ENCODE data around the gene CLMP. TPM values are rescaled to one million over a fixed set of nuclear protein-coding genes. Genes with fewer than 3 reads are reported as not detected.

CLMP gene
- total RNA-seq, 1 experiment from 2014 or later = not detected

GRCh38 chr11:123046473-123047259, 148.4 kb downstream of the CLMP start:
- no TSS peak for BruUV-seq (replicated peaks)
- Mint-ChIP-seq H3K27me3 (ENCODE audit: unreplicated experiment) (no peaks in the 10 kb centered on the region), H3K36me3 (ENCODE audit: insufficient read depth, unreplicated experiment) (no peaks in the 10 kb centered on the region), H3K4me1 (ENCODE audit: low read depth, unreplicated experiment) (peaks cover 6% of the 10 kb centered on the region), H3K4me3 (ENCODE audit: low read depth, unreplicated experiment) (no peak overlapping the region), H3K9me3 (ENCODE audit: low read depth, unreplicated experiment) (no peaks in the 10 kb centered on the region), H3K27ac (ENCODE audit: unreplicated experiment) (peak overlapping the region; percentile 28)
- DNase-seq = no peak
- CTCF ChIA-PET = interaction anchor here (0.6 kb wide), 1 partner anchor 508 kb away, joined by 5 read pairs; no protein-coding TSS in a partner anchor
- TF ChIP-seq CTCF (IDR thresholded peaks at IDR 0.05; ENCODE audit: unreplicated experiment) = no peak
- intact Hi-C loops (cut with micrococcal nuclease; ENCODE audit: unreplicated experiment) = no loop called here

GRCh38 chr11:123045101-123045500, 149.9 kb downstream of the CLMP start:
- DNase-seq = no peak
- Mint-ChIP-seq H3K4me1 (ENCODE audit: low read depth, unreplicated experiment) (peaks cover 6% of the 10 kb centered on the region), H3K36me3 (ENCODE audit: insufficient read depth, unreplicated experiment) (no peaks in the 10 kb centered on the region), H3K9me3 (ENCODE audit: low read depth, unreplicated experiment) (no peaks in the 10 kb centered on the region), H3K27ac (ENCODE audit: unreplicated experiment) (no peak overlapping the region), H3K4me3 (ENCODE audit: low read depth, unreplicated experiment) (no peak overlapping the region), H3K27me3 (ENCODE audit: unreplicated experiment) (no peaks in the 10 kb centered on the region)
- intact Hi-C loops (cut with micrococcal nuclease; ENCODE audit: unreplicated experiment) = no loop called here
- no TSS peak for BruUV-seq (replicated peaks)
- CTCF ChIA-PET = no interaction called here
- TF ChIP-seq CTCF (IDR thresholded peaks at IDR 0.05; ENCODE audit: unreplicated experiment) = no peak

GRCh38 chr11:123041185-123041584, 153.9 kb downstream of the CLMP start:
- no peaks in the 10 kb centered on the region for H3K4me1 Mint-ChIP-seq (ENCODE audit: low read depth, unreplicated experiment)
- no peak overlapping the region for H3K4me3 Mint-ChIP-seq (ENCODE audit: low read depth, unreplicated experiment)
- H3K27me3 Mint-ChIP-seq (ENCODE audit: unreplicated experiment) = no peaks in the 10 kb centered on the region
- no peaks in the 10 kb centered on the region for H3K9me3 Mint-ChIP-seq (ENCODE audit: low read depth, unreplicated experiment)
- H3K27ac Mint-ChIP-seq (ENCODE audit: unreplicated experiment) = no peak overlapping the region
- intact Hi-C loops (cut with micrococcal nuclease; ENCODE audit: unreplicated experiment) = no loop called here
- CTCF ChIA-PET = no interaction called here
- H3K36me3 Mint-ChIP-seq (ENCODE audit: insufficient read depth, unreplicated experiment) = no peaks in the 10 kb centered on the region
- TF ChIP-seq CTCF (IDR thresholded peaks at IDR 0.05; ENCODE audit: unreplicated experiment) = no peak
- DNase-seq = no peak
- no TSS peak for BruUV-seq (replicated peaks)

GRCh38 chr11:123040111-123040432, 155.0 kb downstream of the CLMP start:
- H3K36me3 Mint-ChIP-seq (ENCODE audit: insufficient read depth, unreplicated experiment) = no peaks in the 10 kb centered on the region

More at GRCh38 chr11:123040111-123040432, 155.0 kb downstream of the CLMP start:
- Mint-ChIP-seq H3K4me1 (ENCODE audit: low read depth, unreplicated experiment) (no peaks in the 10 kb centered on the region), H3K27ac (ENCODE audit: unreplicated experiment) (no peak overlapping the region), H3K27me3 (ENCODE audit: unreplicated experiment) (no peaks in the 10 kb centered on the region), H3K9me3 (ENCODE audit: low read depth, unreplicated experiment) (no peaks in the 10 kb centered on the region), H3K4me3 (ENCODE audit: low read depth, unreplicated experiment) (no peak overlapping the region)
- no peak for TF ChIP-seq CTCF (IDR thresholded peaks at IDR 0.05; ENCODE audit: unreplicated experiment)
- CTCF ChIA-PET = no interaction called here
- intact Hi-C loops (cut with micrococcal nuclease; ENCODE audit: unreplicated experiment) = no loop called here
- no peak for DNase-seq
- no TSS peak for BruUV-seq (replicated peaks)

Data from Calu3 (cell line).